Measurements from ENCODE around the gene WFS1. TPM values are rescaled to one million over a fixed set of nuclear protein-coding genes. Genes with fewer than 3 reads are reported as not detected.

WFS1 gene
- total RNA-seq, 2 donors from 2014 or later: 12.1 to 12.7 TPM

DNA sequence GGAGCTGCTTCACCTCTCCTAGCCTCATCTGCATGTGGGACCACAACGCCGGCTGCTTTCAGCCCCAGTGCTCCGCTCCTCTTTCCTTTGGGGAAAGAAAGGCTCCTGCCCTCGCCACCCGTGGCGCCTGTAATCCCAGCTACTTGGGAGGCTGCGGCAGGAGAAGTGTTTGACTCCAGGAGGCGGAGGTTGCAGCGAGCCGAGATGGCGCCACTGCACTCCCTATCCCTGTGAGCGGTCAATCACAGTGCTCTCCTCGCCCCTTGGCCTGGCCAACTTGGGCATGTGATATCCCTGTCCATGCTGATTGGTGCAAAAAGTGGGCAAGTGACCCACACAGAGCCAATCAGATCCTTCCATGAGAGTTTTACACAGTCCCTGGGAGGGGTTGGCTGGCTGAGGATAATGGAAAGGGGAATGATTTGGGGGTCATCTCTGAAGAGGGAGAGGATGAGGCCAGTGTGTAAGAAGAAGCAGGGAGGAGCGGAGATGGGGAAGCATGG is 56.2 kb downstream of the WFS1 start:
- H3K4me3 ChIP-seq: no peak overlapping the region
- H3K4me1 ChIP-seq: no peaks in the 10 kb centered on the region
- TF ChIP-seq, protein P1, sequence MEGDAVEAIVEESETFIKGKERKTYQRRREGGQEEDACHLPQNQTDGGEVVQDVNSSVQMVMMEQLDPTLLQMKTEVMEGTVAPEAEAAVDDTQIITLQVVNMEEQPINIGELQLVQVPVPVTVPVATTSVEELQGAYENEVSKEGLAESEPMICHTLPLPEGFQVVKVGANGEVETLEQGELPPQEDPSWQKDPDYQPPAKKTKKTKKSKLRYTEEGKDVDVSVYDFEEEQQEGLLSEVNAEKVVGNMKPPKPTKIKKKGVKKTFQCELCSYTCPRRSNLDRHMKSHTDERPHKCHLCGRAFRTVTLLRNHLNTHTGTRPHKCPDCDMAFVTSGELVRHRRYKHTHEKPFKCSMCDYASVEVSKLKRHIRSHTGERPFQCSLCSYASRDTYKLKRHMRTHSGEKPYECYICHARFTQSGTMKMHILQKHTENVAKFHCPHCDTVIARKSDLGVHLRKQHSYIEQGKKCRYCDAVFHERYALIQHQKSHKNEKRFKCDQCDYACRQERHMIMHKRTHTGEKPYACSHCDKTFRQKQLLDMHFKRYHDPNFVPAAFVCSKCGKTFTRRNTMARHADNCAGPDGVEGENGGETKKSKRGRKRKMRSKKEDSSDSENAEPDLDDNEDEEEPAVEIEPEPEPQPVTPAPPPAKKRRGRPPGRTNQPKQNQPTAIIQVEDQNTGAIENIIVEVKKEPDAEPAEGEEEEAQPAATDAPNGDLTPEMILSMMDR (IDR thresholded peaks at IDR 0.05): no peak
- intact Hi-C loops (cut with DNase I): loop anchor here (2.0 kb wide), 1 partner anchor 75 kb away; no protein-coding TSS in a partner anchor
- no peaks in the 10 kb centered on the region for H3K36me3 ChIP-seq
- no peak for DNase-seq
- no peaks in the 10 kb centered on the region for H3K27me3 ChIP-seq
- no peaks in the 10 kb centered on the region for H3K9me3 ChIP-seq
- H3K9ac ChIP-seq (ENCODE audit: low read depth in 2 of 2, low read length in 2 of 2): no peak overlapping the region
- no peak overlapping the region for H3K27ac ChIP-seq

DNA sequence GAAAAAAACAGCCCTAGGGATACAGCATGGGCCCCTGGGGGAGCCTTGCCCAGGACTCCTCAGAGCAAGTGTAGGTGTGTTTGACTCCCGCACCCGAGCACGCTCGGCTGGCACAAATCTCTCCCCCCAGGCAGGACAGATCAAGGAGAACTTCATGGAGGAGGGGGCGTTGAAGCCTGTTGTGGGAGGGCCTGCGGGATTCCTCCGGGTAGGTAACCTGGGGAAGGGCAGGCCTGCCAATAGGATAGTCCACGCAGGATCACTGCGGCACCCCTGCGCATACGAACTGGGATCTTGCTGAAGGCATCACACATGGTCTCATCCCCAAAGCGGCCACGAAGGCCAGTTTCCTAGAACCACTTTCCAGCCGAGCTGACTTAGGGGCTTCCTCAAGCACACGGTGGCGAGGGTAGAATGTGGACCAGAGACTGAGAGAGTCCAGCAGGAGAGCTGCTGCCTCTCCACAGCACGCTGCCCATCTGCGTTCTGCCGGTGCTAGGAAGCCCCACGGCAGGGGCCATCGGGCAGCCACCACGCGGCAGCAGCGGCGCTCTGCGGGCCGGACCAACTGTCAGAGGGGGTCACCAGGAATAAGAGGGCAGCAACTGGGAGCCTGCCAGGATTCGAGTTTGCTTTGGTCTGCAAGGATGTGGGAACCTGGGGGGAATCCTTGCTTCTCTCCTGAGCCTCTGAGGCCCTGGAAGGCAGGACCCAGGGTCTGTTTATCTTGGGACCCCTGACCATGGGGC is 56.8 kb downstream of the WFS1 start:
- TF ChIP-seq, protein P1 (IDR thresholded peaks at IDR 0.05): no peak
- H3K4me3 ChIP-seq: no peak overlapping the region
- H3K27me3 ChIP-seq: no peaks in the 10 kb centered on the region
- intact Hi-C loops (cut with DNase I): loop anchor here (2.0 kb wide), 1 partner anchor 76 kb away; no protein-coding TSS in a partner anchor
- no peak overlapping the region for H3K27ac ChIP-seq
- no peaks in the 10 kb centered on the region for H3K36me3 ChIP-seq
- no peaks in the 10 kb centered on the region for H3K4me1 ChIP-seq
- no peaks in the 10 kb centered on the region for H3K9me3 ChIP-seq
- no peak for DNase-seq
- H3K9ac ChIP-seq (ENCODE audit: low read depth in 2 of 2, low read length in 2 of 2): no peak overlapping the region

DNA sequence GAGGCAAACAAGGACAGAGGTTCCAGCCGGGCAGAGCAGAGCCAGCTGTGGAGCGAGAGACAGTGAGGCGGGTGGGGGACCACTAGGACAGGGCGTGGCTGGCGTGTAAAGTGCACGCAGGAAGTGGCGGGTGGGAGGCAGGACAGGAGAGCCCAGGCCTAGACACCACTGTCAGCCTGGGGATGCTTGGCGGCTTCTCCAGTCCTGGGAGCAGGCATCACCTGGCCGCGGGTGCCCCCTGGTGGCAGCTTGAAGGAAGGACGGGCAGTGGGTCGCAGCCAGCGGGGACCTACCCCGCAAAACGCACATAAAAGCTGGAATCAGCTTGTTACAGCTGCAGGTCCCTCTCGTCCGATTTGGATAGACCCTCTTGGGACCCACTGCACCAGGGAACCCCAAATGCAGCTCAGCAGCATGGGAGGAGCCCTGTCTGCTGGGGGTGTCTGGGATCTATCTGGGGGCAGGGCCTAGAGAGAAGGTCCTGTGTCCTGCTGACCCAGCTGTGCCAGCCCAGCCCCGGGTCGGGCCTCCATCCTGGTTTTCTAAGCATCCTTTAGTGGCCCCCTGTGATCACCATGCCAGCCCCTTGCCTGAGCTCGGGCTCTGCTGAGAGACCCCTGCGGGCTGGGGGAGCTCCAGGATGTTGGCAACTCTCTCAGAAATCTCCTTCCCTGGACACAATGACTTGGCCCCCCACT is 57.7 kb downstream of the WFS1 start:
- no peak overlapping the region for H3K4me3 ChIP-seq
- H3K4me1 ChIP-seq: no peaks in the 10 kb centered on the region
- no peak overlapping the region for H3K27ac ChIP-seq
- TF ChIP-seq, protein P1 (IDR thresholded peaks at IDR 0.05): peak; percentile 93
- peak; percentile 77 for DNase-seq
- H3K36me3 ChIP-seq: no peaks in the 10 kb centered on the region
- no peaks in the 10 kb centered on the region for H3K9me3 ChIP-seq
- no peaks in the 10 kb centered on the region for H3K27me3 ChIP-seq
- H3K9ac ChIP-seq (ENCODE audit: low read depth in 2 of 2, low read length in 2 of 2): no peak overlapping the region
- intact Hi-C loops (cut with DNase I): loop anchor here (2.0 kb wide), 1 partner anchor 77 kb away; no protein-coding TSS in a partner anchor

DNA sequence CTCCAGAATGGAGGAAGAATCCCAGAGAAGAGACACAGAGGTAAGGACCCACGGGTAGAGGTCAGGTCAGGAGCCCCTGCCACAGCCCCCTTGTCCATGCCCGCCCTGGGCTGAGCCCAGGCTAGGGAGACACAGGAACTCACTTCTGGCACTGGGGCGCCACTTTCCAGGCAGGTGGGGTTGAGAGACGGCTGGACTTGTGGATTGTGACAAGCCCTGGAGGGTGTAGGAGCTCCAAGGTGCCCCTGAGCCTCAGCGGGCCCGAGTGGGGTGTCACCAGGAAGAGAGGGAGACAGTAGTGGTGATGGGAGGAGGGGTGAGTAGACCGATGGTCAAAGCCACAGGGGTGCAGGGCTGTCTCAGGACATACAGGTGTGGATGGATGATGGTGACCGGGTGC is 58.9 kb downstream of the WFS1 start:
- intact Hi-C loops (cut with DNase I): no loop called here
- no peaks in the 10 kb centered on the region for H3K27me3 ChIP-seq
- DNase-seq: no peak
- no peaks in the 10 kb centered on the region for H3K9me3 ChIP-seq
- no peaks in the 10 kb centered on the region for H3K36me3 ChIP-seq
- TF ChIP-seq, protein P1 (IDR thresholded peaks at IDR 0.05): no peak
- H3K9ac ChIP-seq (ENCODE audit: low read depth in 2 of 2, low read length in 2 of 2): no peak overlapping the region
- no peak overlapping the region for H3K27ac ChIP-seq
- H3K4me1 ChIP-seq: no peaks in the 10 kb centered on the region
- no peak overlapping the region for H3K4me3 ChIP-seq

DNA sequence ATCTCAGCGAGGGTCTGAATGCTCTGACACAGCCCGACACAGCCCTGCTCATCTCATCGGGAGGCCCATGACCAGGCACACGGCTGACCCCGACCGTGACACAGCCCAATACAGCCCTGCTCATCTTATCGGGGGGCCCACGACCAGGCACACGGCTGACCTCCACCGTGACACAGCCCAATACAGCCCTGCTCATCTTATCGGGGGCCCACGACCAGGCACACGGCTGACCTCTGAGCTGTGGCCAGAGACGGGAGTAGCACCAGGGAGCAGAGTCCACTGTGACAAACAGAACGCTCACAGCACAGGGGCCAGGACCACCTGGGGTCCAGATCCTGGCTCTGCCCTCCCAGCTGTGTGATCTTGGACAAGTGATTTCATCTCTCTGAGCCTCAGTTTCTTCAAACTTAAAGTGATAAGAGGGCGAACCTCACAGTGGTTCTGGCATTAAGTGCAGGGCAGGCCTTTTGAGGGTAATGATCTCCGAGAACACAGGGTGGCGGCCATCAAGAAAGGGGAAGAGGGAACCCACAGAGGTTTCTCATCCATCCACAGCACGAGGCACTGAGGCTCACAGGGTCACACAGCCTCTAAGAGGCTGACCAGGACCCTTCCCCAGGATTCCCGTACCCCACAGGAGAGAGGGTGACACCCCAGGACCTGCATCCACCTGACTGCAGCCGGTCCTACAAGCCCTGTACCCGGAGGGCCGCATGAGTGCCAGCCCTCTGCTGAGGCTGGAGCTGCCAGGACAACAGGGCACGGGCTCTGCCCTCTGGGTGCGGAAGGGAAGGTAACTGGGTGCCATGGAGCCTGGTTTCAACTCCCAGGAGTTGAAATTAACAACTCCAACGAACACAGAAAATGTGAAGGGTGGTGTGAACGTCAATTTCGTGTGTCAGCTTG is 60.1 kb downstream of the WFS1 start:
- intact Hi-C loops (cut with DNase I): loop anchor here (5.0 kb wide), 1 partner anchor 218 kb away; no protein-coding TSS in a partner anchor
- no peak overlapping the region for H3K9ac ChIP-seq (ENCODE audit: low read depth in 2 of 2, low read length in 2 of 2)
- H3K4me1 ChIP-seq: no peaks in the 10 kb centered on the region
- TF ChIP-seq, protein P1 (IDR thresholded peaks at IDR 0.05): no peak
- no peak overlapping the region for H3K4me3 ChIP-seq
- no peak for DNase-seq
- no peaks in the 10 kb centered on the region for H3K36me3 ChIP-seq
- H3K27ac ChIP-seq: no peak overlapping the region
- no peaks in the 10 kb centered on the region for H3K9me3 ChIP-seq
- H3K27me3 ChIP-seq: no peaks in the 10 kb centered on the region
